Lung (tissue), 12 donors: ENCODE results near the gene UTS2R. TPM values are rescaled to one million over a fixed set of nuclear protein-coding genes. Genes with fewer than 3 reads are reported as not detected.
A peak's percentile ranks its signal among the peaks of the same experiment; 100 is the strongest.

Experiments
- ATAC-seq: fragments of 200-7000 bp; cut with Tn5 transposase; one replicate; pipeline ENCODE4 v1.9.1; 2020; ENCODE audit warnings: moderate number of reproducible peaks; ENCODE audit not compliant: insufficient read depth, low FRiP score
- DNase-seq, 3 donors: peaks; one replicate each; pipeline ENCODE4 v3.0.0-alpha.2; 2013 to 2017
- H3K27ac ChIP-seq, 2 donors: one replicate each; pipeline ENCODE4 v1.5.1; 2013; ENCODE audit warnings: mild to moderate bottlenecking in 2 of 2, moderate library complexity in 2 of 2, control low read depth in 1 of 2, inconsistent platforms in 1 of 2, low read depth in 1 of 2, low read length in 1 of 2
- H3K27me3 ChIP-seq, 3 donors: one replicate each; pipeline ENCODE4 v1.5.1; 2013; ENCODE audit warnings: low read length in 2 of 3; ENCODE audit not compliant: control insufficient read depth in 3 of 3, insufficient read depth in 3 of 3
- H3K36me3 ChIP-seq, 4 donors: one replicate each; pipeline ENCODE4 v1.5.1; 2013; ENCODE audit warnings: low read length in 4 of 4, mild to moderate bottlenecking in 1 of 4, moderate library complexity in 1 of 4; ENCODE audit not compliant: control insufficient read depth in 4 of 4, insufficient read depth in 4 of 4
- H3K4me1 ChIP-seq, 5 donors: one replicate each; pipeline ENCODE4 v1.5.1; 2013; ENCODE audit warnings: low read length in 5 of 5, mild to moderate bottlenecking in 2 of 5, moderate library complexity in 1 of 5; ENCODE audit not compliant: control insufficient read depth in 5 of 5, insufficient read depth in 5 of 5
- H3K4me3 ChIP-seq: one replicate; pipeline ENCODE4 v1.5.1; 2013; ENCODE audit warnings: mild to moderate bottlenecking, control low read depth, moderate library complexity
- H3K9ac ChIP-seq, 2 donors: one replicate each; pipeline ENCODE4 v1.5.1; 2013; ENCODE audit warnings: low read length in 2 of 2, control low read depth in 1 of 2; ENCODE audit not compliant: insufficient read depth in 1 of 2
- H3K9me3 ChIP-seq, 4 donors: one replicate each; pipeline ENCODE4 v1.5.1; 2013; ENCODE audit warnings: low read length in 3 of 4, mild to moderate bottlenecking in 1 of 4, moderate library complexity in 1 of 4; ENCODE audit not compliant: control insufficient read depth in 4 of 4, insufficient read depth in 3 of 4
- CTCF ChIP-seq: IDR thresholded peaks from 2 replicates; pipeline ENCODE4 v1.5.1; 2012; ENCODE audit warnings: mild to moderate bottlenecking; ENCODE audit errors: control extremely low read depth, extremely low read depth
- WGBS, 2 donors: extraction: QIAGEN DNeasy Blood & Tissue Kit; methylation state at CpG; one replicate each; pipeline ENCODE4 v1.1.7; 2013; 5-methylcytosine and 5-hydroxymethylcytosine counted together
- polyA plus RNA-seq, 2 donors: library from polyadenylated mRNA; stranded (reverse); fragments of 200-250 nt; gene quantifications; one replicate each; pipeline ENCODE4 v1.2.1, GENCODE V29; 2013
- total RNA-seq, 2 donors: library from RNA; depleted of rRNA in 1 of 2; stranded (reverse); fragments of >200 nt in 1 of 2; gene quantifications; one replicate each; pipeline ENCODE4 v1.2.1, GENCODE V29; 2014 to 2021
- donor health status: control.
- donor health status: control.
- donor health status: Bipolar disorder and iron deficiency.
- donor health status: healthy.
- donor health status: DM: yes; HTN: yes; CAD: no.

UTS2R gene
- total and polyA plus RNA-seq, 4 donors = 0.17 TPM; not detected in 3

GRCh38 chr17:82384730-82385481, 13.3 kb downstream of the UTS2R start:
- peaks cover 2 to 23% (median 5%) of the 10 kb centered on the region in 5 donors for H3K4me1 ChIP-seq
- DNase-seq (peak in 1 of 3 donors; percentile 16), ATAC-seq (no peak)
- no peaks in the 10 kb centered on the region for H3K9me3 ChIP-seq
- H3K9ac ChIP-seq = no peak overlapping the region
- H3K4me3 ChIP-seq = no peak overlapping the region
- no peak for TF ChIP-seq CTCF
- 51 to 59% methylated on average over 26 of the region's 26 CpGs for WGBS, 2 donors
- peaks cover 0 to 12% (median 6%) of the 10 kb centered on the region in 3 donors for H3K27me3 ChIP-seq
- H3K36me3 ChIP-seq = no peaks in the 10 kb centered on the region
- H3K27ac ChIP-seq = no peak overlapping the region

- H3K4me3 ChIP-seq = no peak overlapping the region
- H3K36me3 ChIP-seq = peaks cover 0 to 2% (median 0%) of the 10 kb centered on the region in 4 donors
- ATAC-seq = no peak
- H3K9ac ChIP-seq = no peak overlapping the region
- 29 to 34% methylated on average over 25 to 26 of the region's 26 CpGs for WGBS, 2 donors
- no peak overlapping the region for H3K27ac ChIP-seq
- DNase-seq = peak; percentile 75 to 80 (median 80)
- no peak for TF ChIP-seq CTCF
- H3K27me3 ChIP-seq = peaks cover 0 to 6% (median 5%) of the 10 kb centered on the region in 3 donors
- peaks cover 2 to 23% (median 5%) of the 10 kb centered on the region in 5 donors for H3K4me1 ChIP-seq
- H3K9me3 ChIP-seq = no peaks in the 10 kb centered on the region
Observed at GRCh38 chr17:82385559-82386254, 14.1 kb downstream of the UTS2R start.

GRCh38 chr17:82386255-82386831, 14.8 kb downstream of the UTS2R start:
- DNase-seq = peak in 2 of 3 donors; percentile 63 to 67
- H3K4me1 ChIP-seq = peaks cover under 1 to 23% (median 5%) of the 10 kb centered on the region in 5 donors
- H3K27me3 ChIP-seq = peaks cover 0 to 3% (median 0%) of the 10 kb centered on the region in 3 donors

More at GRCh38 chr17:82386255-82386831, 14.8 kb downstream of the UTS2R start:
- Histone ChIP-seq H3K9me3 (no peaks in the 10 kb centered on the region), H3K4me3 (no peak overlapping the region), H3K27ac (no peak overlapping the region), H3K36me3 (peaks cover 0 to 2% (median 0%) of the 10 kb centered on the region in 4 donors), H3K9ac (no peak overlapping the region)
- no peak for TF ChIP-seq CTCF
- ATAC-seq = no peak
- WGBS, 2 donors = 48 to 65% methylated on average over 17 of the region's 17 CpGs
